Osteocyte (in vitro differentiated cells): ENCODE measurements around the gene EIF4E2. TPM values are rescaled to one million over a fixed set of nuclear protein-coding genes. Genes with fewer than 3 reads are reported as not detected.

Source experiments
- DNase-seq: peaks from one replicate; pipeline ENCODE4 v3.0.0; 2021; ENCODE audit warnings: mixed read lengths; ENCODE audit not compliant: unreplicated experiment; ENCODE audit errors: extremely low spot score
- H3K27ac Mint-ChIP-seq: one replicate; pipeline ENCODE4 v1.8.0; 2021; ENCODE audit warnings: mild to moderate bottlenecking, mixed read lengths; ENCODE audit not compliant: unreplicated experiment
- H3K27me3 Mint-ChIP-seq: one replicate; pipeline ENCODE4 v1.8.0; 2021; ENCODE audit warnings: mixed read lengths; ENCODE audit not compliant: unreplicated experiment
- H3K36me3 Mint-ChIP-seq: one replicate; pipeline ENCODE4 v1.8.0; 2021; ENCODE audit warnings: mixed read lengths; ENCODE audit not compliant: unreplicated experiment
- H3K4me1 Mint-ChIP-seq: one replicate; pipeline ENCODE4 v1.8.0; 2021; ENCODE audit warnings: mixed read lengths; ENCODE audit not compliant: unreplicated experiment
- H3K4me3 Mint-ChIP-seq: one replicate; pipeline ENCODE4 v1.8.0; 2021; ENCODE audit warnings: mild to moderate bottlenecking, moderate library complexity, mixed read lengths; ENCODE audit not compliant: unreplicated experiment
- H3K9me3 Mint-ChIP-seq: one replicate; pipeline ENCODE4 v1.8.0; 2021; ENCODE audit warnings: mixed read lengths; ENCODE audit not compliant: unreplicated experiment
- total RNA-seq: library from RNA; stranded (reverse); gene quantifications from 2 replicates; pipeline ENCODE4 v1.2.1, GENCODE V29; 2021
- TF ChIP-seq, protein P1 (sequence below): fragments of 200-600 bp; sonication (generic); IDR thresholded peaks from 2 replicates; pipeline ENCODE4 v1.5.0; 2021; ENCODE audit warnings: antibody characterized with exemption, mild to moderate bottlenecking, moderate library complexity

EIF4E2 gene
- total RNA-seq, 1 donor from 2014 or later, result 90.5 TPM

DNA sequence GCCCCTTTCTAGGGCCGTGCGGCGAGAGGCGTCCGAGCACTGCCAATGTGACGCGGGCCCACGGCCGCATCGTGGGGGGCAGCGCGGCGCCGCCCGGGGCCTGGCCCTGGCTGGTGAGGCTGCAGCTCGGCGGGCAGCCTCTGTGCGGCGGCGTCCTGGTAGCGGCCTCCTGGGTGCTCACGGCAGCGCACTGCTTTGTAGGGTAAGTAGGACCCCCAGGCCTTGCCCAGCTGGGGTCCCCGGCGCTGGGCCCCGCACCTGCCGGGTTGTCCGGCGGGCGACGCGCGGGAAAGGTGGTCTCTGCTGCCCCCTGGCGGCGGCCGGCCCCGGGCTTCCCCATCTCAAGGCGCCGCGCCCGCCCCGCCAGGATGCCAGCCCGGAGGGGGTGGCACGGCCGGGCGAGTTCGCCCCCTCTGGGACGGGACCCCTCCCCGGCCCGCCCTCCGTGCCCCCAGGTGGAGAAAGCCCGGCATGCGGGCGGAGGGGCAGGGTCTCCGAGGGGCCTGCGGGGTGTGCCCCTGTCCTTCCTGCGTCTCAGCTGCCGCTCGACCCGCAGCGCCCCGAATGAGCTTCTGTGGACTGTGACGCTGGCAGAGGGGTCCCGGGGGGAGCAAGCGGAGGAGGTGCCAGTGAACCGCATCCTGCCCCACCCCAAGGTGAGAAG is 28.4 kb upstream of the EIF4E2 start:
- TF ChIP-seq, protein P1, sequence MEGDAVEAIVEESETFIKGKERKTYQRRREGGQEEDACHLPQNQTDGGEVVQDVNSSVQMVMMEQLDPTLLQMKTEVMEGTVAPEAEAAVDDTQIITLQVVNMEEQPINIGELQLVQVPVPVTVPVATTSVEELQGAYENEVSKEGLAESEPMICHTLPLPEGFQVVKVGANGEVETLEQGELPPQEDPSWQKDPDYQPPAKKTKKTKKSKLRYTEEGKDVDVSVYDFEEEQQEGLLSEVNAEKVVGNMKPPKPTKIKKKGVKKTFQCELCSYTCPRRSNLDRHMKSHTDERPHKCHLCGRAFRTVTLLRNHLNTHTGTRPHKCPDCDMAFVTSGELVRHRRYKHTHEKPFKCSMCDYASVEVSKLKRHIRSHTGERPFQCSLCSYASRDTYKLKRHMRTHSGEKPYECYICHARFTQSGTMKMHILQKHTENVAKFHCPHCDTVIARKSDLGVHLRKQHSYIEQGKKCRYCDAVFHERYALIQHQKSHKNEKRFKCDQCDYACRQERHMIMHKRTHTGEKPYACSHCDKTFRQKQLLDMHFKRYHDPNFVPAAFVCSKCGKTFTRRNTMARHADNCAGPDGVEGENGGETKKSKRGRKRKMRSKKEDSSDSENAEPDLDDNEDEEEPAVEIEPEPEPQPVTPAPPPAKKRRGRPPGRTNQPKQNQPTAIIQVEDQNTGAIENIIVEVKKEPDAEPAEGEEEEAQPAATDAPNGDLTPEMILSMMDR, result peak; percentile 97

DNA sequence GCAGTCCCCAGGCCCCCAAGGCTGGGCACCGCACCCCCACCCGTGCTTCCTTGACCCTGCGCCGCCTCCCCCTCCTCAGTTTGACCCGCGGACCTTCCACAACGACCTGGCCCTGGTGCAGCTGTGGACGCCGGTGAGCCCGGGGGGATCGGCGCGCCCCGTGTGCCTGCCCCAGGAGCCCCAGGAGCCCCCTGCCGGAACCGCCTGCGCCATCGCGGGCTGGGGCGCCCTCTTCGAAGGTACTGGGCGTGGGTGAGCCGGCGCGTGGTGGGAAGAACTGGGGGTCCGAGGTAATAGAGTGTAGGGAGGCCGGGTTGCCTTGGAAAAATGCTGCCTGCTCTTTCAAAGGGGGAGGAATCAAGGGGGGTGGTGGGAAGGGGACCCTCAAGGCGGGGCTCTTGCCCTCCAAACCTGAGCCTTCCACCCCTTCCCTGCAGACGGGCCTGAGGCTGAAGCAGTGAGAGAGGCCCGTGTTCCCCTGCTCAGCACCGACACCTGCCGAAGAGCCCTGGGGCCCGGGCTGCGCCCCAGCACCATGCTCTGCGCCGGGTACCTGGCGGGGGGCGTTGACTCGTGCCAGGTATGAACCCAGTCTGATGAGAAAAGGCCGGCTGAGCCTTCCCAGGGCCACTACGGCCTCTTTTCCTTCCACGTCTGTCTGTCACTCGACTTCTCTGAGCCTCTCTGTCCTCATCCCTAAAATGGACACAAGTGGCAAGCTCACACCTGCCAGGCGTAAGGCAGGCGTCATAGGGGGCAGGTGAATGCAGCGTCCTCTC is 27.7 kb upstream of the EIF4E2 start:
- no peak overlapping the region for H3K27ac Mint-ChIP-seq
- peaks cover 6% of the 10 kb centered on the region for H3K4me1 Mint-ChIP-seq
- no peaks in the 10 kb centered on the region for H3K36me3 Mint-ChIP-seq
- H3K9me3 Mint-ChIP-seq, result no peaks in the 10 kb centered on the region
- no peak for DNase-seq
- TF ChIP-seq, protein P1, result no peak
- peaks cover 35% of the 10 kb centered on the region for H3K27me3 Mint-ChIP-seq
- no peak overlapping the region for H3K4me3 Mint-ChIP-seq

More for the DNA sequence above, 28.4 kb upstream of the EIF4E2 start:
- H3K27me3 Mint-ChIP-seq, result peaks cover 34% of the 10 kb centered on the region
- no peak for DNase-seq
- H3K4me3 Mint-ChIP-seq, result no peak overlapping the region
- H3K4me1 Mint-ChIP-seq, result peaks cover 6% of the 10 kb centered on the region
- H3K27ac Mint-ChIP-seq, result no peak overlapping the region
- H3K9me3 Mint-ChIP-seq, result no peaks in the 10 kb centered on the region
- H3K36me3 Mint-ChIP-seq, result no peaks in the 10 kb centered on the region

DNA sequence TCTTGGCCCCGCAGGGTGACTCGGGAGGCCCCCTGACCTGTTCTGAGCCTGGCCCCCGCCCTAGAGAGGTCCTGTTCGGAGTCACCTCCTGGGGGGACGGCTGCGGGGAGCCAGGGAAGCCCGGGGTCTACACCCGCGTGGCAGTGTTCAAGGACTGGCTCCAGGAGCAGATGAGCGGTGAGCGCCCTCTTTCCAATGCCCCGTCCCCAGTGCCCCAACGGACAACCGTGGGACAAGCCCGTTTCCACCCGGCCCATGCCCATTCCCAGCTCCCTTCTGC is 27.1 kb upstream of the EIF4E2 start:
- TF ChIP-seq, protein P1, result no peak
- Mint-ChIP-seq H3K4me3 (no peak overlapping the region), H3K4me1 (peaks cover 6% of the 10 kb centered on the region), H3K9me3 (no peaks in the 10 kb centered on the region), H3K27ac (no peak overlapping the region), H3K36me3 (no peaks in the 10 kb centered on the region), H3K27me3 (peaks cover 38% of the 10 kb centered on the region)
- DNase-seq, result no peak

DNA sequence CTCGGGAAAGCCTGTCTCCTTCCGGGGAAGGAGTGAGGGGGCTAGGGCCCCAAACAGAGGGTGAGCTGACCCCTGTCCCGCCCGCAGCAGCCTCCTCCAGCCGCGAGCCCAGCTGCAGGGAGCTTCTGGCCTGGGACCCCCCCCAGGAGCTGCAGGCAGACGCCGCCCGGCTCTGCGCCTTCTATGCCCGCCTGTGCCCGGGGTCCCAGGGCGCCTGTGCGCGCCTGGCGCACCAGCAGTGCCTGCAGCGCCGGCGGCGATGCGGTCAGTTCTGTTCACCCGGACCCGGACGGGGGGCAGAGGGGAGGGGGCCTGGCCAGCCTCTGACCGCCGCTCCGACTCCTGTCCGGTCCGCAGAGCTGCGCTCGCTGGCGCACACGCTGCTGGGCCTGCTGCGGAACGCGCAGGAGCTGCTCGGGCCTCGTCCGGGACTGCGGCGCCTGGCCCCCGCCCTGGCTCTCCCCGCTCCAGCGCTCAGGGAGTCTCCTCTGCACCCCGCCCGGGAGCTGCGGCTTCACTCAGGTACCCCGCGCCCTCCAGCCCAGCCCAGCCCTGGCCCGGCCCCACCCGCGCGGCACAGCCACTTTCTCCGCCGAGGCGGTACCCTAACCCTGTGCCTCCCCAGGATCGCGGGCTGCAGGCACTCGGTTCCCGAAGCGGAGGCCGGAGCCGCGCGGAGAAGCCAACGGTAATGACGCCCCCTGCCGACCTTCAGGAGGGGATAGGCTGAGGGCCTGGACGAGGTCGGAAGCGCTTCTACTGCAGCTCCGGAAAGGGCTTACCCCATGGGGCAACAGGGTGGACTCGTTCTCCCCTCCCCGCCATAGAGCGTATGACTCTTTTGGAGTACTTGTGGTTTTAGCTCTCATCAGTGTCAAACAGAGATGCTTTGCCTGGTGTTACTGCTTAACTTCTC is 26.5 kb upstream of the EIF4E2 start:
- Mint-ChIP-seq H3K4me1 (peaks cover 6% of the 10 kb centered on the region), H3K4me3 (peak overlapping the region; percentile 45), H3K9me3 (no peaks in the 10 kb centered on the region), H3K27ac (no peak overlapping the region), H3K36me3 (no peaks in the 10 kb centered on the region), H3K27me3 (peaks cover 37% of the 10 kb centered on the region)
- TF ChIP-seq, protein P1, result peak; percentile 49
- DNase-seq, result no peak
